Panc1 (cell line): ENCODE data around the gene GPM6B. TPM values are rescaled to one million over a fixed set of nuclear protein-coding genes. Genes with fewer than 3 reads are reported as not detected.

Experiments
- ATAC-seq: fragments of 200-7000 bp; cut with Tn5 transposase; 2 replicates; pipeline ENCODE4 v1.9.1; 2020; ENCODE audit warnings: mild to moderate bottlenecking, moderate library complexity
- BruUV-seq: library from RNA; stranded (reverse); fragments of 400-500 nt; replicated peaks from 2 replicates; lab custom pipeline; 2021; lab: Mats Ljungman, UMichigan
- CTCF ChIA-PET: fragments of 300-600 bp; sonication (Branson Sonifier 250); formaldehyde crosslinking; loops from one replicate; lab custom pipeline; 2022; ENCODE audit warnings: antibody characterized with exemption; lab: Charles Lee
- POLR2A ChIA-PET: fragments of 300-600 bp; sonication (Branson Sonifier 250); formaldehyde crosslinking; loops from one replicate; lab custom pipeline; 2022; ENCODE audit warnings: antibody characterized with exemption; lab: Charles Lee
- DNase-seq: peaks from one replicate; pipeline ENCODE4 v3.0.0-alpha.2; 2010; ENCODE audit warnings: low read depth, low spot score
- H3K27ac ChIP-seq: 2 replicates; pipeline ENCODE4 v1.5.1; 2011; ENCODE audit warnings: mild to moderate bottlenecking, low read length, inconsistent platforms
- H3K27me3 ChIP-seq: fragments of 200-500 bp; sonication (Bioruptor generic); 2 replicates; pipeline ENCODE4 v1.6.0; 2014; ENCODE audit warnings: low read length, inconsistent platforms; ENCODE audit not compliant: control insufficient read depth, insufficient read depth
- H3K36me3 ChIP-seq: fragments of 200-500 bp; sonication (Bioruptor generic); 2 replicates; pipeline ENCODE4 v1.5.1; 2014; ENCODE audit warnings: inconsistent platforms, mild to moderate bottlenecking, low read length, moderate library complexity; ENCODE audit not compliant: control insufficient read depth, insufficient read depth
- H3K4me1 ChIP-seq: 2 replicates; pipeline ENCODE4 v1.5.1; 2011; ENCODE audit warnings: inconsistent platforms, mild to moderate bottlenecking, low read length, moderate library complexity; ENCODE audit not compliant: control insufficient read depth, insufficient read depth
- H3K4me3 ChIP-seq, 2 experiments: 2 replicates each; pipeline ENCODE4 v1.5.1; 2011 to 2012; ENCODE audit warnings: low read depth in 2 of 2, low read length in 2 of 2, mild to moderate bottlenecking in 2 of 2, inconsistent platforms in 1 of 2, moderate library complexity in 1 of 2
- H3K9me3 ChIP-seq: fragments of 200-500 bp; sonication (Bioruptor generic); 2 replicates; pipeline ENCODE4 v1.5.1; 2014; ENCODE audit warnings: low read depth, mild to moderate bottlenecking, inconsistent platforms, low read length, moderate library complexity; ENCODE audit not compliant: control insufficient read depth, insufficient read depth
- POLR2AphosphoS5 ChIP-seq: IDR thresholded peaks from 2 replicates; pipeline ENCODE4 v1.6.1; 2012; ENCODE audit warnings: mild to moderate bottlenecking, low read depth, low read length, moderate library complexity
- SIN3A ChIP-seq: IDR thresholded peaks from 2 replicates; pipeline ENCODE4 v1.6.1; 2012; ENCODE audit warnings: low read depth, mild to moderate bottlenecking, low read length, moderate library complexity, borderline replicate concordance; ENCODE audit not compliant: insufficient read depth
- TCF7L2 ChIP-seq: IDR thresholded peaks from 2 replicates; pipeline ENCODE4 v1.6.1; 2011; ENCODE audit warnings: mild to moderate bottlenecking, low read depth, low read length, inconsistent platforms
- in situ Hi-C: cut with HindIII; loops from 2 replicates; pipeline ENCODE4 v1.10.0; 2016; ENCODE audit warnings: low sequenced_read_pairs, low pct_unique_long_range_greater_than_20kb
- intact Hi-C: fragments of 100-400 bp; cut with micrococcal nuclease; formaldehyde crosslinking; loops from one replicate; pipeline ENCODE4 v1.10.0; 2022; ENCODE audit not compliant: unreplicated experiment
- total RNA-seq: library from RNA; stranded (reverse); gene quantifications from one replicate; pipeline ENCODE4 v1.2.1, GENCODE V29; 2021; ENCODE audit not compliant: unreplicated experiment
- TF ChIP-seq, protein P1 (sequence below): fragments of 450-650 bp; IDR thresholded peaks from 2 replicates; pipeline ENCODE4 v1.5.1; 2017; ENCODE audit warnings: mild to moderate bottlenecking
- TF ChIP-seq, protein P2 (sequence below), 2 experiments: IDR thresholded peaks; 2 replicates each; pipeline ENCODE4 v1.6.1; 2011 to 2012; ENCODE audit warnings: low read depth in 2 of 2, control low read depth in 1 of 2, low read length in 1 of 2, mild to moderate bottlenecking in 1 of 2, moderate library complexity in 1 of 2; ENCODE audit not compliant: insufficient read depth in 1 of 2

The GPM6B gene
- total RNA-seq, 1 experiment from 2014 or later, result not detected

DNA sequence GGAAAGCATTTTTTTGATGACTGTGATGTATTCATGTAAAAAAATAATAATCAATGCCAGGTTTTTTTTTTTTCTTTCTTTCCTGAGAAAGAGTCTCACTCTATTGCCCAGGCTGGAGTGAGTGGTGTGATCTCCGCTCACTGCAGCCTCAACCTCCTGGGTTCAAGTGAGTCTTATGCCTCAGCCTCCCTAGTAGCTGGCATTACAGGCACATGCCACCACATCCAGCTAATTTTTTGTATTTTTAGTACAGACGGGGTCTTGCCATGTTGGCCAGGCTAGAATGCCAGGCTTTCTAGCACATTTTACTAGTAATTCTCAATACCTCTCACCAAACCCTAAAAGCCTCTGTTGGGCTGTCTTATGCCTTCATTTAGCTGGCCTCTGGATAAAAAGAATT, 25.7 kb downstream of the GPM6B start:
- BruUV-seq, result no TSS peak
- ATAC-seq (no peak), DNase-seq (no peak)
- Histone ChIP-seq H3K36me3 (no peaks in the 10 kb centered on the region), H3K4me1 (no peaks in the 10 kb centered on the region), H3K27me3 (no peaks in the 10 kb centered on the region), H3K27ac (no peak overlapping the region), H3K4me3 (no peak overlapping the region), H3K9me3 (no peaks in the 10 kb centered on the region)
- ChIA-PET POLR2A (no interaction called here), CTCF (no interaction called here)
- no peak for TF ChIP-seq SIN3A
- TF ChIP-seq TCF7L2, result no peak
- TF ChIP-seq, protein P1, sequence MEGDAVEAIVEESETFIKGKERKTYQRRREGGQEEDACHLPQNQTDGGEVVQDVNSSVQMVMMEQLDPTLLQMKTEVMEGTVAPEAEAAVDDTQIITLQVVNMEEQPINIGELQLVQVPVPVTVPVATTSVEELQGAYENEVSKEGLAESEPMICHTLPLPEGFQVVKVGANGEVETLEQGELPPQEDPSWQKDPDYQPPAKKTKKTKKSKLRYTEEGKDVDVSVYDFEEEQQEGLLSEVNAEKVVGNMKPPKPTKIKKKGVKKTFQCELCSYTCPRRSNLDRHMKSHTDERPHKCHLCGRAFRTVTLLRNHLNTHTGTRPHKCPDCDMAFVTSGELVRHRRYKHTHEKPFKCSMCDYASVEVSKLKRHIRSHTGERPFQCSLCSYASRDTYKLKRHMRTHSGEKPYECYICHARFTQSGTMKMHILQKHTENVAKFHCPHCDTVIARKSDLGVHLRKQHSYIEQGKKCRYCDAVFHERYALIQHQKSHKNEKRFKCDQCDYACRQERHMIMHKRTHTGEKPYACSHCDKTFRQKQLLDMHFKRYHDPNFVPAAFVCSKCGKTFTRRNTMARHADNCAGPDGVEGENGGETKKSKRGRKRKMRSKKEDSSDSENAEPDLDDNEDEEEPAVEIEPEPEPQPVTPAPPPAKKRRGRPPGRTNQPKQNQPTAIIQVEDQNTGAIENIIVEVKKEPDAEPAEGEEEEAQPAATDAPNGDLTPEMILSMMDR, result no peak
- TF ChIP-seq, protein P2, sequence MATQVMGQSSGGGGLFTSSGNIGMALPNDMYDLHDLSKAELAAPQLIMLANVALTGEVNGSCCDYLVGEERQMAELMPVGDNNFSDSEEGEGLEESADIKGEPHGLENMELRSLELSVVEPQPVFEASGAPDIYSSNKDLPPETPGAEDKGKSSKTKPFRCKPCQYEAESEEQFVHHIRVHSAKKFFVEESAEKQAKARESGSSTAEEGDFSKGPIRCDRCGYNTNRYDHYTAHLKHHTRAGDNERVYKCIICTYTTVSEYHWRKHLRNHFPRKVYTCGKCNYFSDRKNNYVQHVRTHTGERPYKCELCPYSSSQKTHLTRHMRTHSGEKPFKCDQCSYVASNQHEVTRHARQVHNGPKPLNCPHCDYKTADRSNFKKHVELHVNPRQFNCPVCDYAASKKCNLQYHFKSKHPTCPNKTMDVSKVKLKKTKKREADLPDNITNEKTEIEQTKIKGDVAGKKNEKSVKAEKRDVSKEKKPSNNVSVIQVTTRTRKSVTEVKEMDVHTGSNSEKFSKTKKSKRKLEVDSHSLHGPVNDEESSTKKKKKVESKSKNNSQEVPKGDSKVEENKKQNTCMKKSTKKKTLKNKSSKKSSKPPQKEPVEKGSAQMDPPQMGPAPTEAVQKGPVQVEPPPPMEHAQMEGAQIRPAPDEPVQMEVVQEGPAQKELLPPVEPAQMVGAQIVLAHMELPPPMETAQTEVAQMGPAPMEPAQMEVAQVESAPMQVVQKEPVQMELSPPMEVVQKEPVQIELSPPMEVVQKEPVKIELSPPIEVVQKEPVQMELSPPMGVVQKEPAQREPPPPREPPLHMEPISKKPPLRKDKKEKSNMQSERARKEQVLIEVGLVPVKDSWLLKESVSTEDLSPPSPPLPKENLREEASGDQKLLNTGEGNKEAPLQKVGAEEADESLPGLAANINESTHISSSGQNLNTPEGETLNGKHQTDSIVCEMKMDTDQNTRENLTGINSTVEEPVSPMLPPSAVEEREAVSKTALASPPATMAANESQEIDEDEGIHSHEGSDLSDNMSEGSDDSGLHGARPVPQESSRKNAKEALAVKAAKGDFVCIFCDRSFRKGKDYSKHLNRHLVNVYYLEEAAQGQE (IDR thresholded peaks at IDR 0.05; ENCODE audit: insufficient read depth in 1 of 2, low read depth in 2 of 2, low read length in 1 of 2), result no peak
- no peak for TF ChIP-seq POLR2AphosphoS5
- in situ Hi-C loops, result no loop called here
- intact Hi-C loops, result no loop called here

DNA sequence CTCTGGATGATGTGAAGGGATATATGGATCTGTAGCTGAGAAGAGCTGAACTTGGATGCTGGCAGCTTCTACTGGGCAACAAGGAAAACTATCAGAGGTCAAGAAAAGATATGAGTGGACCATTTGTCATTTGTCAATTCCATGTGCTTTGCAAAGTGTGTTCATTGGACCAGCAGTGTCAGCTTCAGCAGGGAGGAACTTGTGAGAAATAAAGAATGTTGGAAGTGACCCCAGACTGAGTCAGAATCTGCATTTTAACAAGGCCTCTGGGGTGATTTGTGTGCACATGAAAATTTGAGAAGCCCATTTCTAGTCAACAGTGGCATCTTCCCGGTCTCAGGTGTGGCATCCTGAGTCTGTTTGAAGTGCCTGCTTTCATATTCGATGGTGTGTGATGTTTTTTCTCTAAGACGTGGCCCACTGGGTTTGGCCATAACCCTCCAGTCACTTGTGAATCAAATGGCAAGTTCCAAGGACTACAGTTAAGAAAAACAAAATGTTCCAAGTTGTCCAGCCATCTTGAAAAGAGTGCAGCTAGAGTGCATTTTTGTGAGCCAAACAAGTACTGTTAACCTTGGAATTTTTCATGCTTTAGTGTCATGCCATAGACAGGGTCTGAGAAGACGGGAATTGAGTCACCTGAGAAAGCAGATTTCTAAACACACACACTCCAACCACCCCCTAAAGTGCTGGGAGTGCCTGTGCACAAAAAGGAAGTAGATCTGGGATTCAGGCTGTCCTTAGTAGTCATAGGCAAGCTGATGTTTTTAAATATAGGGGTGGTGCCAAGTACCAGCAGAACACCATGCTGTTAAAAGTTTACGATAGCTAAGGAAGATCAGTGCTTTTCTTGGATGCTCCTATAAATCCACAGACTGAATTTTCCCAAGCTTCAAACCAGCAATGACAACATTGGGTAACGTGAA, 26.4 kb downstream of the GPM6B start:
- ATAC-seq (no peak), DNase-seq (no peak)
- POLR2A ChIA-PET, result no interaction called here
- no peaks in the 10 kb centered on the region for H3K36me3 ChIP-seq
- no peak overlapping the region for H3K4me3 ChIP-seq
- intact Hi-C loops, result no loop called here
- no peaks in the 10 kb centered on the region for H3K9me3 ChIP-seq
- no peaks in the 10 kb centered on the region for H3K4me1 ChIP-seq
- no peaks in the 10 kb centered on the region for H3K27me3 ChIP-seq
- no peak overlapping the region for H3K27ac ChIP-seq
- no peak for TF ChIP-seq TCF7L2
- no peak for TF ChIP-seq POLR2AphosphoS5
- TF ChIP-seq, protein P2 (IDR thresholded peaks at IDR 0.05; ENCODE audit: insufficient read depth in 1 of 2, low read depth in 2 of 2, low read length in 1 of 2), result no peak
- no peak for TF ChIP-seq SIN3A
- TF ChIP-seq, protein P1, result no peak
- CTCF ChIA-PET, result no interaction called here
- in situ Hi-C loops, result no loop called here
- no TSS peak for BruUV-seq
